Islet of Langerhans (tissue), 1 donor: ENCODE results near the gene CENPB.

ENCODE experiments used
- FAIRE-seq: peaks from one replicate; lab custom pipeline; 2011; peaks lifted over from hg19 to GRCh38; lab: Jason Lieb, UNC

CENPB gene

GRCh38 chr20:3748073-3748472 lies 38.5 kb downstream of the CENPB start:
- FAIRE-seq = no peak

GRCh38 chr20:3747471-3747870 lies 39.1 kb downstream of the CENPB start:
- FAIRE-seq = no peak

- no peak for FAIRE-seq
Observed at GRCh38 chr20:3745686-3746173, 40.8 kb downstream of the CENPB start.

- no peak for FAIRE-seq
Observed at GRCh38 chr20:3744806-3745685, 41.5 kb downstream of the CENPB start.

GRCh38 chr20:3744037-3744436 lies 42.5 kb downstream of the CENPB start:
- no peak for FAIRE-seq

GRCh38 chr20:3743251-3743650 lies 43.3 kb downstream of the CENPB start:
- no peak for FAIRE-seq

GRCh38 chr20:3741836-3742458 lies 44.6 kb downstream of the CENPB start:
- FAIRE-seq = no peak

GRCh38 chr20:3740615-3741301 lies 45.8 kb downstream of the CENPB start:
- no peak for FAIRE-seq

GRCh38 chr20:3739926-3740451 lies 46.6 kb downstream of the CENPB start:
- no peak for FAIRE-seq

GRCh38 chr20:3739054-3739925 lies 47.2 kb downstream of the CENPB start:
- FAIRE-seq = no peak

GRCh38 chr20:3738111-3739053 lies 48.2 kb downstream of the CENPB start:
- FAIRE-seq = no peak

GRCh38 chr20:3735768-3736167 lies 50.8 kb downstream of the CENPB start:
- no peak for FAIRE-seq

GRCh38 chr20:3734111-3734843 lies 52.3 kb downstream of the CENPB start:
- FAIRE-seq = no peak
